K562 (cell line): ENCODE results near the gene GPR162. TPM values are rescaled to one million over a fixed set of nuclear protein-coding genes. Genes with fewer than 3 reads are reported as not detected.
A peak's percentile ranks its signal among the peaks of the same experiment; 100 is the strongest.

Source experiments
- ATAC-seq: fragments of 200-7000 bp; cut with Tn5 transposase; 3 replicates; pipeline ENCODE4 v1.9.1; 2020; ENCODE audit warnings: moderate library complexity
- BruUV-seq: library from RNA; stranded (reverse); fragments of 400-500 nt; replicated peaks from 2 replicates; lab custom pipeline; 2021; lab: Mats Ljungman, UMichigan
- CTCF ChIA-PET: fragments of 300-600 bp; formaldehyde crosslinking; extraction: SDS; loops from one replicate; lab custom pipeline; 2021; ENCODE audit warnings: low intra/inter-chr PET ratio; lab: Yijun Ruan, JAX
- POLR2A ChIA-PET: fragments of 300-600, 350-650 bp; sonication (Branson Sonifier 250); formaldehyde crosslinking; extraction: SDS; loops from one replicate; lab custom pipeline; 2021; ENCODE audit warnings: antibody characterized with exemption, inconsistent platforms; lab: Yijun Ruan, JAX
- DNase-seq, 4 experiments: peaks; one replicate each; pipeline versions ENCODE4 v3.0.0 to v3.0.0-alpha.2; 2011 to 2018; ENCODE audit warnings: low spot score in 3 of 4, mixed read lengths in 3 of 4; ENCODE audit errors: extremely low read depth in 1 of 4
- FAIRE-seq: peaks from 2 replicates; lab custom pipeline; 2011; peaks lifted over from hg19 to GRCh38; lab: Jason Lieb, UNC
- H2AFZ ChIP-seq: 2 replicates; pipeline ENCODE4 v1.6.0; 2011; ENCODE audit warnings: low read depth, low read length, control low read depth, inconsistent platforms
- H3K27ac ChIP-seq: fragments of 200-600 bp; 3 replicates; pipeline ENCODE4 v1.8.0; 2011; ENCODE audit warnings: low read depth, mild to moderate bottlenecking, control low read depth, inconsistent platforms, low read length, moderate library complexity, mixed read lengths; ENCODE audit errors: extremely low read depth
- H3K27me3 ChIP-seq, 2 experiments: fragments of 300-600 bp in 1 of 2; 2 replicates in 1 of 2; 3 replicates in 1 of 2; pipeline versions ENCODE4 v1.6.0 to v1.8.0; 2011; ENCODE audit warnings: inconsistent platforms in 2 of 2, low read length in 2 of 2, mild to moderate bottlenecking in 1 of 2, mixed read lengths in 1 of 2, moderate library complexity in 1 of 2; ENCODE audit not compliant: control insufficient read depth in 2 of 2, insufficient read depth in 2 of 2
- H3K36me3 ChIP-seq: fragments of 300-600 bp; 3 replicates; pipeline ENCODE4 v1.8.0; 2011; ENCODE audit warnings: mild to moderate bottlenecking, low read length, inconsistent platforms; ENCODE audit not compliant: control insufficient read depth, insufficient read depth
- H3K4me1 ChIP-seq, 2 experiments: fragments of 200-600 bp in 1 of 2; replicated peaks in 1 of 2; 2 replicates in 1 of 2; 3 replicates in 1 of 2; pipeline versions ENCODE4 v1.5.1 to v1.8.0; 2011; ENCODE audit warnings: inconsistent platforms in 2 of 2, low read length in 2 of 2, mild to moderate bottlenecking in 1 of 2, mixed read lengths in 1 of 2, moderate library complexity in 1 of 2; ENCODE audit not compliant: control insufficient read depth in 2 of 2, insufficient read depth in 2 of 2
- H3K4me2 ChIP-seq: 2 replicates; pipeline ENCODE4 v1.6.1; 2011; ENCODE audit warnings: low read length, control low read depth, inconsistent platforms, mixed read lengths; ENCODE audit not compliant: insufficient read depth
- H3K4me3 ChIP-seq: fragments of 200-600 bp; sonication (generic), shearing (Covaris generic); 2 replicates; pipeline ENCODE4 v1.5.1; 2016; ENCODE audit warnings: control low read depth, inconsistent platforms
- H3K79me2 ChIP-seq: fragments of 200-600 bp; 3 replicates; pipeline ENCODE4 v1.8.0; 2011; ENCODE audit warnings: low read length, inconsistent platforms; ENCODE audit not compliant: control insufficient read depth, insufficient read depth
- H3K9ac ChIP-seq, 2 experiments: 2 replicates each; pipeline versions ENCODE4 v1.6.0 to v1.6.1; 2011; ENCODE audit warnings: low read depth in 2 of 2, low read length in 2 of 2, control low read depth in 1 of 2, inconsistent platforms in 1 of 2, mild to moderate bottlenecking in 1 of 2, mixed read lengths in 1 of 2; ENCODE audit not compliant: insufficient read depth in 1 of 2
- H3K9me1 ChIP-seq: one replicate; pipeline ENCODE4 v1.6.0; 2011; ENCODE audit warnings: inconsistent platforms, mild to moderate bottlenecking, low read length, moderate library complexity; ENCODE audit not compliant: control insufficient read depth, insufficient read depth
- H3K9me3 ChIP-seq: replicated peaks from 2 replicates; pipeline ENCODE4 v1.5.1; 2011; ENCODE audit warnings: low read depth, low read length, inconsistent platforms; ENCODE audit not compliant: control insufficient read depth, insufficient read depth
- H4K20me1 ChIP-seq: replicated peaks from 2 replicates; pipeline ENCODE4 v1.6.1; 2011; ENCODE audit warnings: low read length, inconsistent platforms, mixed read lengths; ENCODE audit not compliant: control insufficient read depth, insufficient read depth
- ATF4 ChIP-seq: fragments of 450-650 bp; formaldehyde crosslinking; IDR thresholded peaks from 2 replicates; pipeline ENCODE4 v1.4.0; 2022; ENCODE audit warnings: mild to moderate bottlenecking, moderate library complexity
- CBX2 ChIP-seq: fragments of 200-600 bp; sonication (generic); IDR thresholded peaks from one replicate; pipeline ENCODE4 v1.6.1; 2012; ENCODE audit warnings: mild to moderate bottlenecking, low read length, inconsistent platforms; ENCODE audit not compliant: insufficient read depth, poor library complexity, severe bottlenecking
- E2F6 ChIP-seq, 2 experiments: IDR thresholded peaks; 2 replicates each; pipeline ENCODE4 v1.6.1; 2011; ENCODE audit warnings: borderline replicate concordance in 1 of 2, control low read depth in 1 of 2, low read depth in 1 of 2, low read length in 1 of 2, mild to moderate bottlenecking in 1 of 2, mixed read lengths in 1 of 2, moderate library complexity in 1 of 2; ENCODE audit not compliant: insufficient read depth in 1 of 2, insufficient read length in 1 of 2, poor library complexity in 1 of 2, severe bottlenecking in 1 of 2; ENCODE audit errors: extremely low read depth in 1 of 2
- KAT7 ChIP-seq: sonication (generic); formaldehyde crosslinking; IDR thresholded peaks from 2 replicates; pipeline ENCODE4 v1.8.0; 2022; ENCODE audit warnings: missing genetic modification reagents, mild to moderate bottlenecking, borderline replicate concordance
- MTA1 ChIP-seq: fragments of 450-650 bp; IDR thresholded peaks from 2 replicates; pipeline ENCODE4 v1.6.1; 2017; ENCODE audit warnings: borderline replicate concordance
- PPARD ChIP-seq: fragments of 250-450 bp; sonication (Bioruptor Pico); IDR thresholded peaks from 2 replicates; pipeline ENCODE4 v1.8.0; 2022; ENCODE audit warnings: inconsistent platforms, mild to moderate bottlenecking, moderate library complexity
- RAD21 ChIP-seq, 2 experiments: fragments of 250-450 bp in 1 of 2; fragments of 450-650 bp in 1 of 2; sonication (Bioruptor Pico) in 1 of 2; formaldehyde crosslinking in 1 of 2; IDR thresholded peaks in 1 of 2; conservative IDR thresholded peaks in 1 of 2; 2 replicates each; pipeline versions ENCODE4 v1.4.0 to v1.8.0; 2020 to 2022; ENCODE audit warnings: mild to moderate bottlenecking in 2 of 2, moderate library complexity in 1 of 2
- RBBP5 ChIP-seq: fragments of 200-600 bp; sonication (generic); IDR thresholded peaks from 2 replicates; pipeline ENCODE4 v1.6.1; 2012; ENCODE audit warnings: borderline replicate concordance, mild to moderate bottlenecking, low read length, control low read depth, inconsistent platforms; ENCODE audit not compliant: insufficient read depth, poor library complexity, severe bottlenecking
- SP1 ChIP-seq: sonication (generic); formaldehyde crosslinking; IDR thresholded peaks from 2 replicates; pipeline ENCODE4 v1.8.1; 2022; ENCODE audit warnings: mild to moderate bottlenecking, missing genetic modification reagents
- USF1 ChIP-seq: sonication (generic); formaldehyde crosslinking; IDR thresholded peaks from 2 replicates; pipeline ENCODE4 v1.9.0; 2022; ENCODE audit warnings: mild to moderate bottlenecking, missing genetic modification reagents
- ZFP91 ChIP-seq: sonication (generic); formaldehyde crosslinking; IDR thresholded peaks from 2 replicates; pipeline ENCODE4 v1.8.0; 2022; ENCODE audit warnings: mild to moderate bottlenecking, missing genetic modification reagents
- ZNF282 ChIP-seq: sonication (generic); formaldehyde crosslinking; IDR thresholded peaks from 2 replicates; pipeline ENCODE4 v1.8.1; 2023; ENCODE audit warnings: missing genetic modification reagents
- WGBS: fragments of 100-300 bp; shearing (Covaris generic); methylation state at CpG from one replicate; pipeline ENCODE4 v1.1.6; 2016; ENCODE audit warnings: low coverage, mixed read lengths; ENCODE audit not compliant: insufficient coverage; ENCODE audit errors: missing lambda C conversion rate; 5-methylcytosine and 5-hydroxymethylcytosine counted together
- in situ Hi-C: fragments of 300-500 bp; cut with MboI; formaldehyde crosslinking; loops from 4 replicates; pipeline ENCODE4 v1.15.0; 2018; ENCODE audit warnings: inconsistent platforms, mixed read lengths
- intact Hi-C: fragments of 100-400 bp; cut with micrococcal nuclease; formaldehyde crosslinking; loops from 2 replicates; pipeline ENCODE4 v1.14.2; 2022
- polyA plus RNA-seq, 8 experiments: library from polyadenylated mRNA; depleted of rRNA in 4 of 8; stranded (reverse) in 5 of 8; unstranded in 3 of 8; fragments of >200 nt; fragmentation: Nextera tagmentation in 2 of 8; fragmentation: Illumina TruSeq in 1 of 8; extraction: Ambion mirVana in 2 of 8; extraction: Trizol in 1 of 8; gene quantifications; 2 replicates each; pipeline versions ENCODE4 v1.2.1 to v1.2.3, GENCODE V29; 2011 to 2014; ENCODE audit warnings: inconsistent platforms in 1 of 8, missing spikeins in 1 of 8
- total RNA-seq, 7 experiments: library from RNA; depleted of rRNA in 6 of 7; stranded (reverse); fragments of >200 nt in 6 of 7; fragmentation: Illumina TruSeq in 2 of 7; extraction: Trizol in 2 of 7; gene quantifications; 2 replicates each; pipeline versions ENCODE4 v1.2.1 to v1.2.3, GENCODE V29; 2011 to 2021; ENCODE audit warnings: low replicate concordance in 1 of 7

The GPR162 gene
- total and polyA plus RNA-seq, 9 of the 15 experiments (the other 6 are each of a cell fraction or from before 2014, with no cell fraction given) = 0.65 to 1.8 (median 1.1) TPM; not detected in 2

- ATAC-seq (peak; percentile 76), FAIRE-seq (no peak), DNase-seq (peak; percentile 59 to 89 (median 70))
- peak overlapping the region; percentile 73 for H3K4me3 ChIP-seq
- H3K9ac ChIP-seq = peak overlapping the region; percentile 81 to 95
- peaks cover 30 to 52% of the 10 kb centered on the region in 2 experiments; a peak in 4 of 5 replicates for H3K4me1 ChIP-seq
- H3K79me2 ChIP-seq = peaks cover 59% of the 10 kb centered on the region
- H3K27me3 ChIP-seq = no peaks in the 10 kb centered on the region
- ChIA-PET POLR2A (interaction anchor here (0.6 to 11.3 kb wide), 27 partner anchors 8 to 415 kb away, joined by 3 to 174 read pairs (median 4); partner anchors contain the start of genes C12orf57, CDCA3, COPS7A and RNU7-1), CTCF (interaction anchor here (0.7 kb wide), 1 partner anchor 170 kb away, joined by 3 read pairs; no protein-coding TSS in a partner anchor)
- no peak overlapping the region for H2AFZ ChIP-seq
- H3K36me3 ChIP-seq = peaks cover 46% of the 10 kb centered on the region
- H3K9me3 ChIP-seq = no peaks in the 10 kb centered on the region
- H4K20me1 ChIP-seq = peaks cover 47% of the 10 kb centered on the region
- intact Hi-C loops = loop anchor here (2.0 kb wide), 1 partner anchor 18 kb away; no protein-coding TSS in a partner anchor
- BruUV-seq = TSS peak; percentile 84
- H3K4me2 ChIP-seq = peak overlapping the region; percentile 88
- in situ Hi-C loops = no loop called here
- no peaks in the 10 kb centered on the region for H3K9me1 ChIP-seq
- H3K27ac ChIP-seq = peak overlapping the region; percentile 78
- WGBS = 4% methylated on average over 23 of the region's 40 CpGs
- no peak for TF ChIP-seq MTA1
- TF ChIP-seq KAT7 (CRISPR knock-in tag) = peak; percentile 36
- TF ChIP-seq RAD21 (CRISPR knock-in tag; conservative IDR thresholded peaks at IDR 0.05 in 1 of 2, IDR thresholded peaks at IDR 0.05 in 1 of 2) = peak; percentile 17 to 57; a peak in 2 of 4 replicates
- TF ChIP-seq CBX2 = no peak
- peak; percentile 94 for TF ChIP-seq SP1 (CRISPR knock-in tag)
- TF ChIP-seq PPARD (CRISPR knock-in tag) = no peak
- TF ChIP-seq ZFP91 (CRISPR knock-in tag) = no peak
- TF ChIP-seq ATF4 (CRISPR knock-in tag) = no peak
- TF ChIP-seq USF1 = no peak
- TF ChIP-seq RBBP5 = no peak
- no peak for TF ChIP-seq ZNF282
- peak in 1 of 2 experiments; percentile 21 for TF ChIP-seq E2F6 (IDR thresholded peaks at IDR 0.05; ENCODE audit: borderline replicate concordance in 1 of 2, extremely low read depth in 1 of 2, insufficient read depth in 1 of 2, insufficient read length in 1 of 2, low read depth in 1 of 2, low read length in 1 of 2, poor library complexity in 1 of 2, severe bottlenecking in 1 of 2)
Observed at GRCh38 chr12:6872073-6873048, 50.7 kb downstream of the GPR162 start.
